Mesenchymal stem cell (in vitro differentiated cells and primary cell): ENCODE results near the gene ATF7IP2.
"Not testable (repeated sequence)": the region's sequence is repeated elsewhere in the genome, so short reads cannot be mapped to it uniquely, and the experiment has no call there.

Source experiments
- DNase-seq: peaks from one replicate; pipeline ENCODE4 v3.0.0-alpha.2; 2013
- H2AFZ ChIP-seq: one replicate; pipeline ENCODE4 v1.6.1; 2013; ENCODE audit warnings: low read depth, mild to moderate bottlenecking, control low read depth, inconsistent platforms, low read length, moderate library complexity
- H2AK5ac ChIP-seq: 2 replicates; pipeline ENCODE4 v1.6.1; 2013; ENCODE audit warnings: low read length, moderate library complexity, mild to moderate bottlenecking, inconsistent platforms; ENCODE audit not compliant: severe bottlenecking
- H2BK120ac ChIP-seq: one replicate; pipeline ENCODE4 v1.6.1; 2013; ENCODE audit warnings: low read depth, mild to moderate bottlenecking, inconsistent platforms, low read length, moderate library complexity
- H2BK12ac ChIP-seq, 2 experiments: one replicate each; pipeline ENCODE4 v1.6.1; 2013; ENCODE audit warnings: inconsistent platforms in 2 of 2, low read length in 2 of 2, mild to moderate bottlenecking in 2 of 2, moderate library complexity in 2 of 2, control low read depth in 1 of 2
- H2BK15ac ChIP-seq: one replicate; pipeline ENCODE4 v1.6.1; 2013; ENCODE audit warnings: mild to moderate bottlenecking, low read depth, inconsistent platforms; ENCODE audit not compliant: poor library complexity, severe bottlenecking
- H2BK5ac ChIP-seq: 2 replicates; pipeline ENCODE4 v1.6.1; 2013; ENCODE audit warnings: low read depth, mild to moderate bottlenecking, low read length, control low read depth, inconsistent platforms; ENCODE audit not compliant: poor library complexity, severe bottlenecking
- H3K14ac ChIP-seq, 2 experiments: one replicate each; pipeline ENCODE4 v1.6.1; 2013; ENCODE audit warnings: inconsistent platforms in 2 of 2, low read length in 2 of 2, control low read depth in 1 of 2, mild to moderate bottlenecking in 1 of 2, moderate library complexity in 1 of 2
- H3K18ac ChIP-seq, 2 experiments: one replicate each; pipeline ENCODE4 v1.6.1; 2013; ENCODE audit warnings: inconsistent platforms in 2 of 2, low read length in 2 of 2, control low read depth in 1 of 2, low read depth in 1 of 2, mild to moderate bottlenecking in 1 of 2
- H3K23ac ChIP-seq, 2 experiments: one replicate each; pipeline ENCODE4 v1.6.1; 2013; ENCODE audit warnings: inconsistent platforms in 2 of 2, low read length in 2 of 2, mild to moderate bottlenecking in 2 of 2, moderate library complexity in 2 of 2, control low read depth in 1 of 2
- H3K27ac ChIP-seq: 2 replicates; pipeline ENCODE4 v1.5.1; 2013; ENCODE audit warnings: mild to moderate bottlenecking, moderate library complexity, low read length, control low read depth, inconsistent platforms; ENCODE audit not compliant: poor library complexity, severe bottlenecking
- H3K27me3 ChIP-seq, 2 experiments: 2 replicates each; pipeline versions ENCODE4 v1.6.1 to v1.7.0; 2013; ENCODE audit warnings: low read length in 2 of 2, mild to moderate bottlenecking in 2 of 2, moderate library complexity in 2 of 2, control low read depth in 1 of 2, inconsistent platforms in 1 of 2; ENCODE audit not compliant: control insufficient read depth in 1 of 2, insufficient read depth in 1 of 2
- H3K36me3 ChIP-seq, 2 experiments: 2 replicates each; pipeline versions ENCODE4 v1.6.1 to v1.7.0; 2013; ENCODE audit warnings: low read length in 2 of 2, control low read depth in 1 of 2, inconsistent platforms in 1 of 2, low read depth in 1 of 2, mild to moderate bottlenecking in 1 of 2; ENCODE audit not compliant: insufficient read depth in 2 of 2, control insufficient read depth in 1 of 2
- H3K4ac ChIP-seq, 2 experiments: one replicate each; pipeline ENCODE4 v1.6.1; 2013; ENCODE audit warnings: inconsistent platforms in 2 of 2, low read length in 2 of 2, mild to moderate bottlenecking in 2 of 2, moderate library complexity in 2 of 2, control low read depth in 1 of 2, low read depth in 1 of 2
- H3K4me1 ChIP-seq: 2 replicates; pipeline ENCODE4 v1.6.1; 2013; ENCODE audit warnings: low read depth, low read length, control low read depth; ENCODE audit not compliant: control insufficient read depth, insufficient read depth
- H3K4me2 ChIP-seq: 2 replicates; pipeline ENCODE4 v1.6.1; 2013; ENCODE audit warnings: low read length, mild to moderate bottlenecking, inconsistent platforms; ENCODE audit not compliant: poor library complexity, severe bottlenecking
- H3K4me3 ChIP-seq, 2 experiments: 2 replicates each; pipeline versions ENCODE4 v1.5.1 to v1.7.0; 2013; ENCODE audit warnings: low read length in 2 of 2, mild to moderate bottlenecking in 2 of 2, control low read depth in 1 of 2, low read depth in 1 of 2; ENCODE audit not compliant: insufficient read depth in 1 of 2
- H3K79me1 ChIP-seq: replicated peaks from 2 replicates; pipeline ENCODE4 v1.6.1; 2013; ENCODE audit warnings: mild to moderate bottlenecking, control low read depth, low read length, inconsistent platforms; ENCODE audit not compliant: poor library complexity, severe bottlenecking
- H3K9ac ChIP-seq: 2 replicates; pipeline ENCODE4 v1.7.0; 2013; ENCODE audit warnings: mild to moderate bottlenecking, low read length, moderate library complexity
- H3K9me3 ChIP-seq: 2 replicates; pipeline ENCODE4 v1.7.0; 2013; ENCODE audit warnings: mild to moderate bottlenecking, low read length; ENCODE audit not compliant: control insufficient read depth
- H4K8ac ChIP-seq: one replicate; pipeline ENCODE4 v1.6.1; 2013; ENCODE audit warnings: inconsistent platforms, mild to moderate bottlenecking, low read length, moderate library complexity
- H4K91ac ChIP-seq: one replicate; pipeline ENCODE4 v1.6.1; 2013; ENCODE audit warnings: mild to moderate bottlenecking, low read length, inconsistent platforms
- WGBS: methylation state at CpG from one replicate; pipeline ENCODE4 v1.1.7; 2013; ENCODE audit warnings: mixed read lengths; 5-methylcytosine and 5-hydroxymethylcytosine counted together

Gene ATF7IP2

GRCh38 chr16:10410469-10410868 lies 24.6 kb downstream of the ATF7IP2 start:
- Histone ChIP-seq H4K91ac (no peak overlapping the region), H3K9me3 (peaks cover 40% of the 10 kb centered on the region), H2BK12ac (no peak overlapping the region), H2AK5ac (no peak overlapping the region), H3K4me2 (no peak overlapping the region), H2BK15ac (no peak overlapping the region), H4K8ac (no peak overlapping the region), H3K23ac (no peak overlapping the region), H3K14ac (no peak overlapping the region), H2BK120ac (no peak overlapping the region), H3K4ac (no peak overlapping the region), H3K4me3 (no peak overlapping the region), H3K9ac (no peak overlapping the region), H3K27me3 (no peaks in the 10 kb centered on the region), H2AFZ (no peak overlapping the region), H3K4me1 (no peaks in the 10 kb centered on the region), H3K36me3 (no peaks in the 10 kb centered on the region), H3K18ac (no peak overlapping the region), H3K27ac (no peak overlapping the region), H3K79me1 (peaks cover 12% of the 10 kb centered on the region), H2BK5ac (no peak overlapping the region)
- DNase-seq = no peak
- 100% methylated on average over 2 of the region's 2 CpGs for WGBS

- H3K9me3 ChIP-seq = peaks cover 55% of the 10 kb centered on the region
- no peak overlapping the region for H3K14ac ChIP-seq
- H2BK12ac ChIP-seq = no peak overlapping the region
- H3K4ac ChIP-seq = no peak overlapping the region
- DNase-seq = no peak
- H2BK120ac ChIP-seq = no peak overlapping the region
- no peak overlapping the region for H2BK5ac ChIP-seq
- no peaks in the 10 kb centered on the region for H3K4me1 ChIP-seq
- WGBS = 92% methylated on average over 4 of the region's 5 CpGs
- no peak overlapping the region for H4K8ac ChIP-seq
- H3K36me3 ChIP-seq = no peaks in the 10 kb centered on the region
- no peak overlapping the region for H3K18ac ChIP-seq
- peaks cover 10% of the 10 kb centered on the region for H3K79me1 ChIP-seq
- no peak overlapping the region for H4K91ac ChIP-seq
- H3K27me3 ChIP-seq = no peaks in the 10 kb centered on the region
- no peak overlapping the region for H2AK5ac ChIP-seq
- H2BK15ac ChIP-seq = no peak overlapping the region
- H3K27ac ChIP-seq = no peak overlapping the region
- H3K4me3 ChIP-seq = no peak overlapping the region
- H3K23ac ChIP-seq = no peak overlapping the region
- no peak overlapping the region for H3K9ac ChIP-seq
- no peak overlapping the region for H2AFZ ChIP-seq
- H3K4me2 ChIP-seq = no peak overlapping the region
Measured at GRCh38 chr16:10412935-10413601, 27.2 kb downstream of the ATF7IP2 start.

GRCh38 chr16:10418204-10418603 lies 32.3 kb downstream of the ATF7IP2 start:
- H2BK15ac ChIP-seq, H3K27ac ChIP-seq, H2AFZ ChIP-seq, H3K36me3 ChIP-seq, H3K4ac ChIP-seq, H4K8ac ChIP-seq, H3K18ac ChIP-seq, H4K91ac ChIP-seq, H3K23ac ChIP-seq, H2AK5ac ChIP-seq, H3K4me3 ChIP-seq, H3K79me1 ChIP-seq, DNase-seq, H3K4me2 ChIP-seq, H3K14ac ChIP-seq, H3K9ac ChIP-seq, H3K4me1 ChIP-seq, H2BK12ac ChIP-seq, H3K27me3 ChIP-seq, H2BK120ac ChIP-seq, H2BK5ac ChIP-seq: not testable (repeated sequence)
- peaks cover 44% of the 10 kb centered on the region for H3K9me3 ChIP-seq
- WGBS = 96% methylated on average over 6 of the region's 6 CpGs

GRCh38 chr16:10419701-10420100 lies 33.8 kb downstream of the ATF7IP2 start:
- H2BK5ac ChIP-seq = no peak overlapping the region
- no peak overlapping the region for H4K8ac ChIP-seq
- no peak overlapping the region for H3K4me3 ChIP-seq
- peaks cover 2% of the 10 kb centered on the region for H3K79me1 ChIP-seq
- H3K9ac ChIP-seq = no peak overlapping the region
- no peak overlapping the region for H3K4me2 ChIP-seq
- no peaks in the 10 kb centered on the region for H3K27me3 ChIP-seq
- no peak overlapping the region for H2AK5ac ChIP-seq
- H3K36me3 ChIP-seq = no peaks in the 10 kb centered on the region
- no peak overlapping the region for H3K4ac ChIP-seq
- peaks cover 37% of the 10 kb centered on the region for H3K9me3 ChIP-seq
- DNase-seq = no peak
- no peak overlapping the region for H2BK120ac ChIP-seq
- no peak overlapping the region for H2AFZ ChIP-seq
- H4K91ac ChIP-seq = no peak overlapping the region
- no peak overlapping the region for H2BK12ac ChIP-seq
- no peak overlapping the region for H2BK15ac ChIP-seq
- H3K4me1 ChIP-seq = no peaks in the 10 kb centered on the region
- H3K27ac ChIP-seq = no peak overlapping the region
- no peak overlapping the region for H3K18ac ChIP-seq
- H3K14ac ChIP-seq = no peak overlapping the region
- no peak overlapping the region for H3K23ac ChIP-seq
- WGBS = 94% methylated on average over 3 of the region's 3 CpGs
